Stimulated activated CD8-positive, alpha-beta memory T cell treated with anti-CD3 and anti-CD28 coated beads, Interleukin-12 subunit alpha, Interleukin-12 subunit beta, amount 100 ng/mL, for 24 hours (primary cell): ENCODE data around the gene PLXDC2.

Experiments
- DNase-seq: peaks from one replicate; pipeline ENCODE4 v3.0.0-alpha.2; 2020; ENCODE audit errors: extremely low read depth

The PLXDC2 gene

GRCh38 chr10:19911886-19912285, 95.7 kb downstream of the PLXDC2 start:
- no peak for DNase-seq

- no peak for DNase-seq
These were observed 97.8 kb downstream of the PLXDC2 start for GRCh38 chr10:19913987-19914386.

GRCh38 chr10:19915125-19915524, 98.9 kb downstream of the PLXDC2 start:
- DNase-seq: no peak

- DNase-seq: no peak
These were observed 99.6 kb downstream of the PLXDC2 start for GRCh38 chr10:19915816-19916215.

DNA sequence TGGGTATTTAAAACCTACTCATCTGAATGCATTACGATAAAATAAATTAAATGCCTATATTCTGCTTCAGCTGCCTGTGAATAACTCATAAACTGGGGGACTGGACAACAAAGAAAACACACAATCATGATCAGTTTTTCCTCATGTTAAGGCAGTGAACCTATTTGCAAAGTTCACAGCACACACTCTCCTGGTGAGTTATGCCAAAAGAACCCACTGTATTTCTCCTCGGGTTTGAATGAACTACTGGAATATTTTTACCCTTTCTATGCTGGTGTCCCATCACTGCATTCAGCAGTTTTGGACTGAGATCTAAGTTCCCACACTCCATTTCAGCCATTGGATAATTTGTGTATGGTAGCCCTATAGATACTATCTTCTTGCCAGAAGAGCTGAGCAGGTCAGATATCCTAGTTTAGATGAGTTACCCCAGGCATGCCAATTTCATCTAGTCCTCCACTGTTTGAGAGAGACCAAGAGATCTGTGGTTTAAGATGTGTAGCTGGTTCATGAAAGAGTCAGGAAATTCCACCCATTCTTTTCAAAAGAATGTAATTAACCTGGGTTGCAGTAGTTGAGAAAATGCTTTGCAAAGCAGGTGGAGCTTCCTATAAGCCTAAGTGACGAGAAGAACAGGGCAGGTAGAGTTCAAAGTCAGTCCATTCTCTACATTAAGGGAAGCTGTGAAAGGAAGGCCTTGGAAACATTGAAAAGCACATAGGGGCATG, 101.7 kb downstream of the PLXDC2 start:
- DNase-seq: no peak

- DNase-seq: no peak
These were observed 102.6 kb downstream of the PLXDC2 start for GRCh38 chr10:19918794-19919193.

DNA sequence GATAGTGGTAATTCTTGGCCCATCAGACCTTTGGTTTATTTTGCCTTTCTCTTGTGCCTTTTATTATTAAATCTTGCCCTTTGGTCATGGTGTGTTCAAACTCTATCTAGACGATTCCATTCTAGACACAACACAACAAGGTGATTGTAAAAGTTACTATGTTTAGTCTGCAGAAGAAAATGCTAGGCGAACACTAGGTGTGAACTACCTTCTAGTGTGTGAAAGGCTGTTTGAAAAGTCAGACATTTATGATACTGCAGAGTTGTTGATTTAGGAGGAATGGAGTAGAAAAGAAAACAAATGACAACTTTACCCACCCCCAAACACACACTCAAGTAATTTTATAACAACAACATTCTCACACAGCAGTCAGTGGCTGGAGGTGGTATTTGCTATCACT, 103.4 kb downstream of the PLXDC2 start:
- no peak for DNase-seq

DNA sequence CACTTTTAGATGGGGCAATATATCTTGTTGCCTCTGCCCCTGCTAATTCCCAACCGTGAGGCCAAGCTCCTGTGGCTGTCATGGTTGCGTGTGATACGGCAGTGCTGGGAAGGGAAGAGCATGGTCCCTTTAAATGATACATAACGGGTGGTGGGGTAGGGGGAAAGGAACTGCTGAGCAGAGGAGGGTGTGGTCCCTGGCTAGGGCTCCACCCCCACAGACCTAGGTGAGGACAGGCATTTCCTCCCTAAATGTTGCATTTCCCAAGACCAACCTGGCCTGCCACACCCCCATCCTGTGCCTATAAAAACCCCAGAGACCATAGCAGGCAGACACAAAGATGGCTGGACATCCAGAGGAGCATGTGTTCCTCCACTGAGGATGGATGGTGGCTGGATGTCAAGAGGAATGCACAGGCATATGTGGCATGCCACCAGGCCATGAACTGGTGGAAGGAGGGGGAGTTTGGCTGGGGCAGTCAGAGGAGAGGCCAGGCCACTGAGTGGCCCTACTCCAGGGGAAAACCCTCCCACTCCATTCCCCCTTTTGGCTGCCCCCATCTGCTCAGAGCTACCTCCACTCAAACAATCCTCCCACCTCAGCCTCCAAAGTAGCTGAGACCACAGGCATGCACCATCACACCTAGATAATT, 104.0 kb downstream of the PLXDC2 start:
- no peak for DNase-seq

DNA sequence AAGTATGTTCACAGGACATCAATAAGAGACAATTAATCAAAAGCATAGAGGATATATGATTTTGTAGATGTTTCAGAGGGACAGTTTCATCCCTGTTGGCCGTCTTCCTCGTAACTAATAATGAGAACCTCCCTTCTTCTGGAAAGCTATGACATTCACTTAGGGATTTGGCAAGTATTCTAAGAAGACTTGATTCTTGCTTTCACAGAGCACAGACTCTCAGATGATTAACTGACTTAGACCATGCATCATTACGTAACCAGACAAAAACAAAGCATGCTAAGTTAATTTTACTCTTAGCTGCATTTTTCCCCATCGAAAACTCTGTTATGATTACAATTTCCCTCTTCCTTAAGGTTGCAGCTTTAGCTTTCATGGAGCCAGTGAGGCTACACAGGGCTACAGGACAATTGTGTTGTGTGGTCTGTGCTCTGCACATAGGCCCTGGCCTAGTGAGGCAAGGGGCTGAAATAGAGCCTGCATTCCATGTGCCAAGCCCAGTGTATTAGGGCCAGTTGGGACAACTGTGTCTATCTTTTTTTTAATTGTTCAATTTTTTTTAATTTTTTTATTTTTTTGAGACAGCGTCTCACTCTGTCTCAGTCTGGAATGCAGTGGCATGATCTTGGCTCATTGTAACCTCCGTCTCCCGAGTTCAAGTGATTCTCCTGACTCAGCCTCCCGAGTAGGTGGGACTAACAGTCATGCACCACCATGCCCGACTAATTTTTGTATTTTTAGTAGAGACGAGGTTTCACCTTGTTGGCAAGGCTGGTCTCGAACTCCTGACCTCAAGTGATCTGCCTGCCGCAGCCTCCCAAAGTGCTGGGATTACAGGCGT, 105.3 kb downstream of the PLXDC2 start:
- DNase-seq: no peak

GRCh38 chr10:19922236-19922963, 106.2 kb downstream of the PLXDC2 start:
- DNase-seq: no peak

- no peak for DNase-seq
These were observed 108.8 kb downstream of the PLXDC2 start for GRCh38 chr10:19925064-19925463.

GRCh38 chr10:19928936-19929335, 112.7 kb downstream of the PLXDC2 start:
- no peak for DNase-seq

DNA sequence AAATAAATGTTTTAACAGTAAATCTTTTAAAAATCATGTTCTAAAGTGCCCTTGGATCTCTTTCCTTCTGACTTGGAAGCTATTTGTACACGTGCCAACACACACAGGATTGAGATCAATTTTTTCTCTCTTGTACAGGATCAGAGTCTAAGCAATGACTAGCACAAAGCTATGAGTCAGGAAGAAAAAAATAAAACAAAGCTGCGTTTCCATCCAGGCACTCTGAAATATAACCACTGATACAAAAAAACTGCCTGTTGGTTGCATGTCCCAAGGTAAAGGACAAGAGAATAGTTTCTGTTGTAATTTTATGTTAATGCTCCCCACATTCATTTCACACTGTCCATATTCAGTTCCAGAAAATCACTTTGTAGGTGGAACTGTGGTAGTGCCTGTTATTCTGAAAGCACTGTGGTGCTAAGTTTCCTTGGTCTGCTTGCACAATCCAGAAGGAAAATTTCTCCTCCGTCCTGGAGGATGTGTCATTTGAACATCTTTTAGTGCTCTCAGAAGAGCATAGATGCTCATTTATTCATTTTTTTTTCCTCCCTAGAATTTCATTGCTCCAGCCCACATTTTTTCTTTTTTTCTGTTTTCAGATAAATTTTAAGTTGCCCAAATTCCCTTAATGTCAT, 113.4 kb downstream of the PLXDC2 start:
- DNase-seq: no peak

DNA sequence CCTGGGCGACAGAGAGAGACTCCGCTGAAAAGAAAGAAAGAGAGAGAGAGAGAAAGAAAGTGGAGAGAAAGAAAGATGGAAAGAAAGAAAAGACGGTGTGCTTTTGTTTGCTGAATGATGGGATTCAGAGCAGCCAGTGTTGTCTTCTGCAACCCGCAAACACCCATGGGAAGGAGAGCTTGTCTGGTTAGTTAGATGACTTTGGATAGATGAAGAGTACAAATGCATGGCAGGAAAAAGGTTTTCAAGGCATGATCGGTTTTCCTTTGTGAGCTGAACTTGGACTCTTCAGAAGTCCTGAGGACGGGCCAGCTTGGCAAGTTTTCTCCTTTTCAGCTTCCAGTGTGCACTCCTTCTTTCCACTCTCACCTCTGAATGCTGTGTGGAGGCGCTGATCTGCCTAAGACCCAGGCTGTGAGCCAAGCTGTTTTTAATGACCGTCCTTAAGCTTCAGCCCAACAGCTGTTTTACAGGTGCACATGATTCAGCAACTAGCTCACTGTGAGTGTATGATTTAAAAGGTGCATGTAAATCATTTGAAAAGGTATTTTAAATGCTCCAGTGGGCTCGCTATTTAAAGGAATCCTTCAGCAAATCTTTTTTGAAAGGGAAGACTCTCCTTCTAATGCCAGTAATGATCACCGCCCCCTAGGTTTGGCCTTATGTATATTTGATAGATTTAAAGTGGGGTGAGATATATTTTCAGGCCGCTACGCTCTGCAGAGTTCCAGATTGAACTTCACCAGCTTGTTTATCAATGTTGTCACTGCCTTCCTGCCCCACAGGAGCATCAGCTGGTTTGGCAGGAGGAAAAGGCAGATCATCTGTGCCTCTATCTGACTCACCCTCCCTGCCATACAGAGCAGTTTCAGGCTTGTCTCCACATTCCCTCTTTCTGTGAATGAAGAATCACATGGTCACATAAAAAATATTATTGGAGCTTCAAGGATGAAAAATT, 115.0 kb downstream of the PLXDC2 start:
- no peak for DNase-seq

- DNase-seq: no peak
These were observed 115.8 kb downstream of the PLXDC2 start for GRCh38 chr10:19931894-19932590.

GRCh38 chr10:19932806-19933371, 116.7 kb downstream of the PLXDC2 start:
- DNase-seq: no peak

GRCh38 chr10:19933772-19934171, 117.5 kb downstream of the PLXDC2 start:
- DNase-seq: no peak

DNA sequence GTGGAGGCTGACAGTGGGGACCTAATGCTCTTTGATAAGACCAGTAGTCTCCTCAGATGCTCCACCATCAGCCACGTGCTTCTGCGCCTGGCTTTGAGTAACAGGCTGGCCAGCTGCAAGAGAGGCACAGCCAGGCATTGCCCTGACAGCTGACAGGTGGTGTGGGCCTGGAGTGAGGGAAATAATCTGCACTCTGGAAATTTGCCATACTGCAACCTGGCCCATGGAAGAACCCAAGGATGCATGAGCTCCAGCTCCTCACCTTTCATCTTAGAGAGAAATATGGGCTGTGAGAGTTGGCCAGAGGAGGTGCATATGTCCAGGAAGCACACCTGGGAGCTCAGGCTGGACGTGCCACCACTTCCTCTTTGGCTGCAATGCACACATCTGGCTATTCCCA, 118.9 kb downstream of the PLXDC2 start:
- no peak for DNase-seq

GRCh38 chr10:19936289-19936688, 120.1 kb downstream of the PLXDC2 start:
- DNase-seq: no peak
